T follicular helper cell (primary cell): ENCODE results near the gene ADGRL3.

Experiments
- DNase-seq: peaks from one replicate; pipeline ENCODE4 v3.0.0-alpha.2; 2020; ENCODE audit warnings: low read depth

The ADGRL3 gene

GRCh38 chr4:61426229-61426628 is 226.1 kb downstream of the ADGRL3 start:
- DNase-seq: no peak

DNA sequence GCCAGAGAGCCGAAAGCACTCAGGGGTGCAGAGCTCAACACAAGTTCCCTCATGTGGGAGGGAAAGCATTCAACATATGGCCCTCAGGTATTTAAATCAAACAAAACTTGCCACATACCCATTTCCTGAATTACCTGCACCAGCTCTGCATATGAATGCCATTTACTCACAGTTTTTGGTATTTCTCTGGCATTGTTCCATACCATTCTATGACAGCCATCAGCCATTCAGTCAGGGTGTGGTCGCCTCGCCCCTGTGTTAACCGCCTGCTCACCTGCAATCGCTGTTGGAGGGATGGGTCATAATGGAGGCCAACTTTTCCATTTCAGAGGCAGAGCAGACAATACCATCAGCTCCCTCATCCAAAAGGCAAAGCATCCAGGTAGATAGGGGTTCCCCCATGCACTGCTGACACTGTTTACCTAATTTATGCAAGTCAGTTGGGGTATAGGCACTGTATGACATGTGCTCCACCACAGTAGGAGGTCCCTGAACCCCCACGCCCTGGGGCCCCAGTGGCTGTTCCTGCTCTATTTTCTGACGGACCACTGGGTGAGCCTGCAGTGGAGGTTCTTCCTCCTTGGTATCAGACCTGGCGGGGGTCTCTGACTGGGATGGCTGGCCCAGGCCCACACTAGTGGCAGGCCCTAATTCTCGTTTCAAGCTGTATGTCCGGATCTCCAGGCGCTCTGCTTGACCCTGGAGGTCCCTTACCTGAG is 227.1 kb downstream of the ADGRL3 start:
- no peak for DNase-seq

DNA sequence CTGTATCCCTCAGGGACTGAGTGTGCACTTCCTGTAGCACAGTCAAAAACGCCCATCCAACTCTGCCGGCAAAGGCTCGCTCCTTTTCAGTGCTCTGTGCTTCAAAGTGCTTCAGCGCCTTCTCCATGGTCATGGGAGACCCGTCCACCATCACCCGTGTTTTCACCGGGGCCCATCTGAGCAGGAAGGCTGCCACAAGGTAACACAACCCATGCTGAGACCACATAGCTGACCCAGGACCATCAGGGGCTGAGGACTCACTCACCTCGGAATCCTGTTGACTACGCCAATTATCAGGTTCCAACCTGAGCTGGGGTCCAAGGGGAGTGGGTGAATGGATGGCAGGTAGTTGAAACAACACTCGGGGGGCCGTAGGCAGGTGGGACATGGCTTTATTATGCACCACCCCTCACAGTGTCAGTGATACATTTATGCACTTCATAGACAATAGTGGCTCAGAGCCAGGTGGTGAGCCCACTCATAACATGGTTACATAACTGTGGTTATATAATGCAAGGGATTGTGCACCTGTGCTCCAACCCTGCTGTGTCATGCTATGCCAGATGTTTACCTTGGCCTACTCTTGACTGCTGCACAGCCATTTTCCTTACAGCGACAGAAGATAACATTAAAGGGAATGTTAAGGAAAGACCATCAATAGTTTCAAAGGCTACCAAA is 227.8 kb downstream of the ADGRL3 start:
- no peak for DNase-seq

GRCh38 chr4:61428950-61429349 is 228.8 kb downstream of the ADGRL3 start:
- no peak for DNase-seq

- no peak for DNase-seq
Measured at GRCh38 chr4:61431131-61431530, 231.0 kb downstream of the ADGRL3 start.

DNA sequence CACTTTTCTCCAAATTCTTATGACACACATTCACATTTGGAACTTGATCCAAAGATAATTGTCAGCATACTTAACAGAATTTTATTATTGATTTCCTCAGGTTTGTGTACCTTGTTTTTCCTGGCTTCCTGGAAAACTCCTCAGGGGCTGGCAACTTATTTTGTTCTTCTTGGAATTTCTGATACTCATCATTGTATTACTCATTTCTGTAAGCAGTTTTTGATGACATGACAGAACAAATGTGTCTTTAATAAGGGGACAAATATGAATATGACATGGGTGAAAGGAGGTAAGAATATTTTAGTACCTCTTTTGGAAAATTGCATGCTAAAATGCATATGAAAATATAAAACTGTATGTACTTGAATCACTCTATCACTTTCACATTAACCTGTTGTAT is 237.8 kb downstream of the ADGRL3 start:
- DNase-seq: no peak

DNA sequence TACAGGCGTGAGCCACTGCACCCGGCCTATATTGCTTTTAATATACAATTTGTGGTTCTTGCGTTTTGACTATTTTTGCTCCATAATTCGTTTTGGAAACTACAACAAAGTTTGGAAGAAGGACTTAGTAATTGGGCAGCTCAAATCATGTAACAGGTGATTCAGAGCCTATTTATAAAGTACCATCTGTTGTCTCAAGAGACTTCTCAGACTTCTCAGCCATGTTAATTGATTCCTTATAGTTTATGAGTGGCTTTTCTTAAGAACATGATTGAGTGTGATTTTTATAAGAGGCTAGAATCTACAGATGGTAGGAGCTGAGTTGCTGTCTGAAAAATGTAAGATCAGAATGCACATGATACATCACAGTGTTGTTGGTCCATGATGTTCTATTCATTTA is 240.2 kb downstream of the ADGRL3 start:
- no peak for DNase-seq

DNA sequence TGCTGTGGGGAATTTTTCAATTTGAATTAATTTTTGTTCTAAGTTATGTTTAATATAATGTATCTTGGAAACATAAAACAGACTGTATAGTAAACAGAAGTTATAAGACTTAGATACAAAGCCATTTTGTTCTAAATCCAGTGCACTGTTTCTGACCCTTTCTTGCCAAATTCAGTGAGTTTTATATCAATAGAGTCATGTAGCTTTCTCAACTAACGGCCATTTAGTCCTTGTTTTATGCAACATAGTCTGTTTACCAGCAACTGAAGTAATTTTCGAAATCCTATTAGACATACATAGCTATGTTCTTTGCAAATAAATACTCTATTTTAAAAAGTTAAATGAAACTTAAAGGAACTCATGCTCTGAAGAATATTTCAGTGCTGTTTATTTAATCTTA is 242.8 kb downstream of the ADGRL3 start:
- no peak for DNase-seq

DNA sequence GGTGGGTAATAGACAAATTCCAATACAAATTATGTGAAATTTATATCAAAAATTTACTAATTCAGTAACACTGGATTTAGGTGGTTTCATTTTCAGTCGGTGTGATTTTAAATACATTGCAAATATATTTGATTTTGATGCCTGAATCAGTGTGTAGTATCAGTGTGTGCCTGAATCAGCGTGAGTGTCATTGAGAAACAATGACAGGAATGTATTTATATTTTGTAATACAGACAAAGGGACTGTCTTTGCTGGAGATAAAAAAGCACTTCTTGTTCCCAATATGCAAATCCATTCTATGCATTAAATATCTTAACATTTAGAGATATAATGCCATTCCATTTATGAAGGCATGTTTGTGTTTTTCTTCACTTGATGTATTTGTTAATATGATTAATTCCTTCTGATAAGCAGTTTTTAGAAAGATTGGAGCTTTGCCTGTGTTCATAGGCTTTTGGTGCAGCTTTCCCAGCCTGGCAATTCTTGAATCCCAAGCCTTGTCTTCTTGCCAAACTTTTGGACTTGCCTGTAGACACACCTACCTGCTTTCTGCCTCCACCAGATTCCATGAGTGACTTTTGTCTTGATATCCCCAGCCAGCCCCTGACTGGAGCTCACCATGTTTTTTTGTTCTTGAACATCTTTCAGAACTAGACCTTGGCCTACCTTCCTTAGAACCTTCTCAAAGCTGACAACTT is 243.8 kb downstream of the ADGRL3 start:
- no peak for DNase-seq

GRCh38 chr4:61445374-61446063 is 245.4 kb downstream of the ADGRL3 start:
- no peak for DNase-seq

DNA sequence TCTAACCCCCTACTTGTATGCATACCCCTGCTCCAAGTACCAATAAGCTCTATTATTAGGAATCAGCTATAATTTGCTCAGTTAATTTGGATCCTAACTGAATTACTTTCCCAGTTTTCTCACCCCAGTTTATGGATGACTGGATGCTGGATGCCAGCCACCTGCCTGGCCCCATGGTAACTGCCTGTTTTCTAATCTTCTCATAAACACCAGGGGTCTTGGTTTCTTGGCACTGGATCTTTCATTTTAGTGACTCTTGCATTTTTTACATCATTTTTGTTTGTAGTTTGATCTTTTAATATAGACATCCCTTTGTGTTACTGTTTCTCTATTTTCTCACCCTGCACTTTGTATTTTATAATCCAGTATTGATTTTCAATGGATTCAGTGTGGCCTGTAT is 246.8 kb downstream of the ADGRL3 start:
- no peak for DNase-seq

DNA sequence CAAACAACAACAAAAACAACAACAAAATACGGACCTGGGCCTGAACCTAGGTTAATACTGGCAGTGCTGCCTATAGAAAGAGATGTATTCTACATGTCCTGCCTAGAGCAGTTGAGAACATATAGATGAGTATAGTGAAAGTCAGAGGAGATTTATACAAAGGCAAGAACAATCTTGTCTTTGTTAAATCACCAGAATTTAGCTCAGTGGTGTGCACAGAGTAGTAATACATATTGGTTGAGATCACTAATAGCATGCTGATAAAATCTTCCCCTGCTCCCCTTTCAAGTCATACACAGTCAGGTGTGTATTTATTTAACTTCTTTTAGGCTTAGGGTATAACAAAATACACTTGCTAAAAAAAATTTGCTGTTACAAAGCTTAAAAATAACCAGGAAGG is 247.8 kb downstream of the ADGRL3 start:
- no peak for DNase-seq

GRCh38 chr4:61451935-61452334 is 251.8 kb downstream of the ADGRL3 start:
- DNase-seq: no peak

DNA sequence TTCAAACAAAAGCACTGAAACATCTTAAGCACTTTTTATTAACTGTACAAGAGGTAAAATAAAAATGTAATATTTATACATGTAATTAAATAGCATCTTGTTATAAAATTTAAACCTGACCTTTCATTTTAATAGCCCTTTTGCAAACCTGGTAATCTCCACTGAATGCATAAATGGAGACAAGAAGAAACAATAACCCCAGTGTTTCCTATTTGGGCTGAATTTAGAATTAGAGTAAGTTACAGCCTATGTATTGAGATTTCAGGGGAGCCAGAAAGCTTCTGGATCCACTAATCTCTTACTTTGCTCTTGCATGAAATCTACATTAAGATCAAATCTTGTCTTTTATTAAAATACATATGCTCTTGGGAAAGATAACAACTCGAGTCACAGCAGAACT is 261.8 kb downstream of the ADGRL3 start:
- no peak for DNase-seq

- no peak for DNase-seq
Measured at GRCh38 chr4:61462451-61463326, 262.6 kb downstream of the ADGRL3 start.

- DNase-seq: no peak
Measured at GRCh38 chr4:61468024-61468720, 268.0 kb downstream of the ADGRL3 start.

GRCh38 chr4:61473306-61473705 is 273.2 kb downstream of the ADGRL3 start:
- DNase-seq: no peak

DNA sequence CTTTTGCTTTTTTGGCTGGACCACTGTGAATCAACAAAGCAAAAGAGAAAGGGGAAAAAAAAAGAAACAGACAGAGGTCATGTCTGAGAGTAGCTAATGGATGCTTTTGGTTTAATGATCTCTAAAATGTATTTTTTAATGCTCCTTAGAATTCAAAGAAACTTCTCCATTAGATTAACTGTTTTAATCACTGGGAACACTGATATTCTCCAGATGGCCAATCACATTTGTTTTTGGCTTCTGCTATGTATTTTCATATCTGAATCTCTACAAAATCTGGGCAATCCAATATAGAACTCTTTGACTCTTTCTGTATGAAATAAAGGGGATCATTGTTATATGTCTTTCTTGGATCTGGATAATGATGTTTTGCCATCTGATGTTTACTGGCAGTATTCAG is 278.2 kb downstream of the ADGRL3 start:
- no peak for DNase-seq

DNA sequence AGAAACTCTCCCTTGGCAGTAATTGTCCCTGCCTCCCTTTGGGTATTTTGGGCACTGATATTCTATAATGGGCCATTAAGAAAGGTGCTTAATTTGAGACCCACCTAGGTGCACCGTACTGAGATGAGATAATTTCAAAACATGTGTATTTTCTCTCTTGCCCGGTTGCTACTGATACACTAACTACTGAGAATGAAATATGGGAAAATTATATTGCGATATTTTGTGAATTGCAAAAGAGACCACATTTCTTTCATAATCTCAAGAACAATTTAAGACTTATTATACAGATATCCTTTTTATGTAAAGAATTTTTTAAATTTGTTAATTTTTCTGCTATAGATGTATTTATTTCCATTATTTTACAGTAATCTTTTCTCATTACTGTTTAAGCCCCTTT is 284.9 kb downstream of the ADGRL3 start:
- no peak for DNase-seq

DNA sequence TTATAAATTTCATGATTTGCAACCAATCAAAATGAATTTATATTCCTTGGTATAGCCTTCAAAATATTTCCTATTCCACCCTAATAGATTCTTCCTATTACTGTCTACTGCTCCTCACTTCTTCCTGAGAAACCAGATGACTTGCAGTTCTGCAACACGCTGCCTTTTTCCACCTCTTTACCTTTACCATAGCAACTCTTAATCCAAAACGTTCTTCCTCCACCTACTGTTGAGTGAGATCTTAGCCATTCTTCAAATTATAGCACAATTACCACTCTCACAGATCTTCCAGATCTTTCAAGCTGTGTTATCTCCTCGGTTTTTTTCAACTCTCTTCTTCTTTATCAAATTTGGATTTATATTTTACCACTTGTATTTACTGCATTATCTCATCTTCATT is 289.8 kb downstream of the ADGRL3 start:
- no peak for DNase-seq

DNA sequence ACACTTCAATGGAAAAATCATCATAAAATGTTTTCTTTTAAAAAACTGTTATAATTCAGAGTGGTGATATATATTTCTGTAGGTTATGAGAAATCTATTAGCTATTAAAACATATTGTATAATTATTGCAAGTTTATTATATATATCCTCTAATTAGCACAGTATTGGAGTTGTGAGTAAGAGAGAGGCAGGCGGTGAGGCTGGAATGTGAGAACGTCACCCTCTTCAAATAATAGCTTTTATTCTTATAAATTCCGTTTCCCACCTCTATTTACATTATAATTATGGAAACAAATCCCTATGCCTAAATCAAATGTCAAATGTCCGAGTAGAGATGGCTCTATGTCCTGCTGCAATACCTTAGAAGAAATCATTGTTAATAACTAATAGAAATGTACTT is 292.9 kb downstream of the ADGRL3 start:
- no peak for DNase-seq
